K562 (cell line): ENCODE measurements around the gene ITPR1. TPM values are rescaled to one million over a fixed set of nuclear protein-coding genes. Genes with fewer than 3 reads are reported as not detected.
A peak's percentile ranks its signal among the peaks of the same experiment; 100 is the strongest.

Source experiments
- BHLHE40 ChIP-seq: IDR thresholded peaks from 2 replicates; pipeline ENCODE4 v1.6.1; 2011; ENCODE audit warnings: low read length, improper control_type of control experiment
- CBFA2T3 ChIP-seq: fragments of 450-650 bp; IDR thresholded peaks from 2 replicates; pipeline ENCODE4 v1.6.1; 2017
- EZH2 ChIP-seq: IDR thresholded peaks from 2 replicates; pipeline ENCODE4 v1.6.1; 2012; ENCODE audit warnings: low read depth, mild to moderate bottlenecking, inconsistent platforms, low read length, borderline replicate concordance
- JUND ChIP-seq, 2 experiments: IDR thresholded peaks; 2 replicates in 1 of 2; 3 replicates in 1 of 2; pipeline ENCODE4 v1.6.1; 2011; ENCODE audit warnings: borderline replicate concordance in 2 of 2, low read depth in 2 of 2, low read length in 2 of 2, improper control_type of control experiment in 1 of 2, missing biosample characterization in 1 of 2, missing genetic modification characterization in 1 of 2, missing genetic modification reagents in 1 of 2
- KDM4B ChIP-seq, 2 experiments: fragments of 450-650 bp in 1 of 2; sonication (generic) in 1 of 2; IDR thresholded peaks; 2 replicates each; pipeline ENCODE4 v1.6.1; 2016 to 2017; ENCODE audit warnings: borderline replicate concordance in 2 of 2, antibody characterized with exemption in 1 of 2, low read depth in 1 of 2, mild to moderate bottlenecking in 1 of 2
- MYC ChIP-seq, 2 experiments: fragments of 250-450 bp in 1 of 2; sonication (Bioruptor Pico) in 1 of 2; IDR thresholded peaks; 2 replicates each; pipeline versions ENCODE4 v1.5.1 to v1.6.1; 2012 to 2021; ENCODE audit warnings: low read depth in 2 of 2, borderline replicate concordance in 1 of 2, improper control_type of control experiment in 1 of 2, low read length in 1 of 2, mild to moderate bottlenecking in 1 of 2, moderate library complexity in 1 of 2
- NFXL1 ChIP-seq: fragments of 450-650 bp; formaldehyde crosslinking; IDR thresholded peaks from 2 replicates; pipeline ENCODE4 v1.4.0; 2021; ENCODE audit warnings: mild to moderate bottlenecking
- NFYB ChIP-seq: IDR thresholded peaks from 2 replicates; pipeline ENCODE4 v1.6.1; 2011; ENCODE audit warnings: mild to moderate bottlenecking, moderate library complexity; ENCODE audit not compliant: insufficient read length; ENCODE audit errors: extremely low read depth
- NR4A1 ChIP-seq, 2 experiments: fragments of 250-450 bp in 1 of 2; fragments of 450-650 bp in 1 of 2; sonication (Bioruptor Pico) in 1 of 2; IDR thresholded peaks; 2 replicates each; pipeline versions ENCODE4 v1.4.0 to v1.6.1; 2016 to 2020; ENCODE audit warnings: mild to moderate bottlenecking in 2 of 2, missing compliant biosample characterization in 1 of 2, missing genetic modification characterization in 1 of 2, moderate library complexity in 1 of 2
- PHF20 ChIP-seq: fragments of 450-650 bp; IDR thresholded peaks from 2 replicates; pipeline ENCODE4 v1.6.1; 2018; ENCODE audit not compliant: partially characterized antibody
- ZNF184 ChIP-seq: sonication (generic); formaldehyde crosslinking; IDR thresholded peaks from 2 replicates; pipeline ENCODE4 v1.5.0; 2020; ENCODE audit warnings: missing genetic modification reagents
- ZNF354B ChIP-seq: fragments of 250-450 bp; sonication (Bioruptor Pico); IDR thresholded peaks from 2 replicates; pipeline ENCODE4 v1.4.0; 2020
- ZNF561 ChIP-seq: fragments of 450-650 bp; formaldehyde crosslinking; conservative IDR thresholded peaks from 2 replicates; pipeline ENCODE4 v1.4.0; 2020; ENCODE audit warnings: mild to moderate bottlenecking, moderate library complexity
- ZNF583 ChIP-seq: fragments of 250-450 bp; sonication (Bioruptor Pico); IDR thresholded peaks from 2 replicates; pipeline ENCODE4 v1.4.0; 2020
- ZNF740 ChIP-seq, 3 experiments: fragments of 200-800 bp in 1 of 3; sonication (Bioruptor generic) in 1 of 3; sonication (generic) in 1 of 3; formaldehyde crosslinking in 1 of 3; IDR thresholded peaks; 2 replicates each; pipeline versions ENCODE4 v1.6.1 to v1.8.0; 2016 to 2022; ENCODE audit warnings: mild to moderate bottlenecking in 2 of 3, missing compliant biosample characterization in 2 of 3, missing genetic modification characterization in 2 of 3, missing genetic modification reagents in 1 of 3
- polyA plus RNA-seq, 8 experiments: library from polyadenylated mRNA; depleted of rRNA in 4 of 8; stranded (reverse) in 5 of 8; unstranded in 3 of 8; fragments of >200 nt; fragmentation: Nextera tagmentation in 2 of 8; fragmentation: Illumina TruSeq in 1 of 8; extraction: Ambion mirVana in 2 of 8; extraction: Trizol in 1 of 8; gene quantifications; 2 replicates each; pipeline versions ENCODE4 v1.2.1 to v1.2.3, GENCODE V29; 2011 to 2014; ENCODE audit warnings: inconsistent platforms in 1 of 8, missing spikeins in 1 of 8
- total RNA-seq, 7 experiments: library from RNA; depleted of rRNA in 6 of 7; stranded (reverse); fragments of >200 nt in 6 of 7; fragmentation: Illumina TruSeq in 2 of 7; extraction: Trizol in 2 of 7; gene quantifications; 2 replicates each; pipeline versions ENCODE4 v1.2.1 to v1.2.3, GENCODE V29; 2011 to 2021; ENCODE audit warnings: low replicate concordance in 1 of 7
- TF ChIP-seq, protein P1 (sequence below): fragments of 250-450 bp; sonication (Bioruptor Pico); IDR thresholded peaks from 2 replicates; pipeline ENCODE4 v1.4.0; 2020
- TF ChIP-seq, protein P2 (sequence below), 2 experiments: fragments of 450-650 bp in 1 of 2; sonication (generic) in 1 of 2; formaldehyde crosslinking in 1 of 2; IDR thresholded peaks in 1 of 2; conservative IDR thresholded peaks in 1 of 2; 2 replicates each; pipeline versions ENCODE4 v1.6.1 to v1.8.1; 2016 to 2023; ENCODE audit warnings: mild to moderate bottlenecking in 2 of 2, moderate library complexity in 2 of 2, inconsistent platforms in 1 of 2, missing genetic modification reagents in 1 of 2

Gene ITPR1
- total and polyA plus RNA-seq, 9 of the 15 experiments (the other 6 are each of a cell fraction or from before 2014, with no cell fraction given) = 22.4 to 40.0 (median 27.4) TPM

GRCh38 chr3:4493014-4493940 is at the start of gene ITPR1 (continued):
- no peak for TF ChIP-seq NFYB
- TF ChIP-seq, protein P1, sequence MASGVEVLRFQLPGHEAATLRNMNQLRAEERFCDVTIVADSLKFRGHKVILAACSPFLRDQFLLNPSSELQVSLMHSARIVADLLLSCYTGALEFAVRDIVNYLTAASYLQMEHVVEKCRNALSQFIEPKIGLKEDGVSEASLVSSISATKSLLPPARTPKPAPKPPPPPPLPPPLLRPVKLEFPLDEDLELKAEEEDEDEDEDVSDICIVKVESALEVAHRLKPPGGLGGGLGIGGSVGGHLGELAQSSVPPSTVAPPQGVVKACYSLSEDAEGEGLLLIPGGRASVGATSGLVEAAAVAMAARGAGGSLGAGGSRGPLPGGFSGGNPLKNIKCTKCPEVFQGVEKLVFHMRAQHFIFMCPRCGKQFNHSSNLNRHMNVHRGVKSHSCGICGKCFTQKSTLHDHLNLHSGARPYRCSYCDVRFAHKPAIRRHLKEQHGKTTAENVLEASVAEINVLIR (CRISPR knock-in tag) = no peak; the same call in none of the 2 replicates
- peak; percentile 16; the same call in 1 of the 2 replicates for TF ChIP-seq CBFA2T3
- TF ChIP-seq EZH2 = no peak
- TF ChIP-seq, protein P2, sequence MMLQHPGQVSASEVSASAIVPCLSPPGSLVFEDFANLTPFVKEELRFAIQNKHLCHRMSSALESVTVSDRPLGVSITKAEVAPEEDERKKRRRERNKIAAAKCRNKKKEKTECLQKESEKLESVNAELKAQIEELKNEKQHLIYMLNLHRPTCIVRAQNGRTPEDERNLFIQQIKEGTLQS (IDR thresholded peaks at IDR 0.05) = no peak
- TF ChIP-seq, protein P2 (CRISPR knock-in tag; conservative IDR thresholded peaks at IDR 0.05) = peak; percentile 57; the same call in 1 of the 2 replicates
- peak; percentile 32 for TF ChIP-seq PHF20
- 0 out of 2 replicates have a peak, but pooled peaks have one; percentile 46 for TF ChIP-seq ZNF583 (CRISPR knock-in tag)
- peak in 1 of 2 experiments; percentile 73; a peak in 1 of 4 replicates for TF ChIP-seq KDM4B (IDR thresholded peaks at IDR 0.05; ENCODE audit: borderline replicate concordance in 2 of 2, low read depth in 1 of 2)
- 0 out of 2 replicates have a peak, but pooled peaks have one; percentile 63 for TF ChIP-seq NR4A1 (CRISPR knock-in tag; IDR thresholded peaks at IDR 0.05)
- TF ChIP-seq NR4A1 (tag; IDR thresholded peaks at IDR 0.05) = no peak
- peak; percentile 97 for TF ChIP-seq MYC (IDR thresholded peaks at IDR 0.05; ENCODE audit: low read depth, low read length)
- TF ChIP-seq MYC (CRISPR knock-in tag; IDR thresholded peaks at IDR 0.05; ENCODE audit: borderline replicate concordance, low read depth) = peak; percentile 10; the same call in 1 of the 2 replicates
- TF ChIP-seq ZNF184 = no peak
- TF ChIP-seq NFXL1 = no peak
- peak; percentile 83 for TF ChIP-seq JUND (IDR thresholded peaks at IDR 0.05; ENCODE audit: borderline replicate concordance, low read depth, low read length)
- TF ChIP-seq JUND (tag; IDR thresholded peaks at IDR 0.05; ENCODE audit: borderline replicate concordance, low read depth, low read length) = peak; percentile 42; the same call in 1 of the 3 replicates
- peak; percentile 86 for TF ChIP-seq BHLHE40
- TF ChIP-seq ZNF740 (CRISPR knock-in tag; IDR thresholded peaks at IDR 0.05) = peak; percentile 80
- peak in 1 of 2 experiments; percentile 60; a peak in 2 of 4 replicates for TF ChIP-seq ZNF740 (tag; IDR thresholded peaks at IDR 0.05)
- no peak for TF ChIP-seq ZNF354B (CRISPR knock-in tag)
- 0 out of 2 replicates have a peak, but pooled peaks have one; percentile 9 for TF ChIP-seq ZNF561 (CRISPR knock-in tag)
